Endothelial cell of umbilical vein (primary cell): ENCODE measurements around the gene ZDHHC14. TPM values are rescaled to one million over a fixed set of nuclear protein-coding genes. Genes with fewer than 3 reads are reported as not detected.

ENCODE experiments used
- BruUV-seq: library from RNA; stranded (reverse); fragments of 400-500 nt; replicated peaks from 2 replicates; lab custom pipeline; 2021; lab: Mats Ljungman, UMichigan
- CTCF ChIA-PET: fragments of 300-600, 350-600 bp; sonication (Branson Sonifier 250); formaldehyde crosslinking; loops from one replicate; lab custom pipeline; 2021; ENCODE audit warnings: antibody characterized with exemption, inconsistent platforms; lab: Charles Lee
- POLR2A ChIA-PET: fragments of 300-600, 350-600 bp; sonication (Branson Sonifier 250); formaldehyde crosslinking; loops from one replicate; lab custom pipeline; 2021; ENCODE audit warnings: antibody characterized with exemption, inconsistent platforms; lab: Charles Lee
- DNase-seq: peaks from one replicate; pipeline ENCODE4 v3.0.0-alpha.2; 2011; ENCODE audit warnings: low read depth, low spot score
- FAIRE-seq: peaks from 2 replicates; lab custom pipeline; 2011; peaks lifted over from hg19 to GRCh38; lab: Jason Lieb, UNC
- H2AFZ ChIP-seq: 2 replicates; pipeline ENCODE4 v1.6.0; 2012; ENCODE audit warnings: low read depth, low read length, control low read depth, inconsistent platforms
- H3K27ac ChIP-seq: 2 replicates; pipeline ENCODE4 v1.5.1; 2011; ENCODE audit warnings: low read depth, mild to moderate bottlenecking, control low read depth, low read length, moderate library complexity; ENCODE audit not compliant: insufficient read depth
- H3K27me3 ChIP-seq, 2 experiments: 2 replicates each; pipeline versions ENCODE4 v1.6.0 to v1.6.1; 2011; ENCODE audit warnings: low read length in 2 of 2, mixed read lengths in 1 of 2; ENCODE audit not compliant: control insufficient read depth in 2 of 2, insufficient read depth in 2 of 2
- H3K36me3 ChIP-seq, 2 experiments: 2 replicates in 1 of 2; 3 replicates in 1 of 2; pipeline ENCODE4 v1.5.1; 2011; ENCODE audit warnings: low read length in 2 of 2, mild to moderate bottlenecking in 1 of 2, moderate library complexity in 1 of 2; ENCODE audit not compliant: control insufficient read depth in 2 of 2, insufficient read depth in 2 of 2; ENCODE audit errors: extremely low read depth in 1 of 2
- H3K4me1 ChIP-seq: 3 replicates; pipeline ENCODE4 v1.5.1; 2011; ENCODE audit warnings: mild to moderate bottlenecking, low read length; ENCODE audit not compliant: control insufficient read depth, insufficient read depth; ENCODE audit errors: extremely low read depth
- H3K4me2 ChIP-seq: 2 replicates; pipeline ENCODE4 v1.6.1; 2011; ENCODE audit warnings: low read length, control low read depth, mixed read lengths; ENCODE audit not compliant: insufficient read depth
- H3K4me3 ChIP-seq, 3 experiments: fragments of 200-600 bp in 1 of 3; sonication (generic), shearing (Covaris generic) in 1 of 3; replicated peaks in 1 of 3; 2 replicates each; pipeline ENCODE4 v1.5.1; 2011 to 2016; ENCODE audit warnings: control low read depth in 3 of 3, low read length in 3 of 3, mild to moderate bottlenecking in 2 of 3, inconsistent platforms in 1 of 3, low read depth in 1 of 3, moderate library complexity in 1 of 3; ENCODE audit not compliant: insufficient read depth in 1 of 3
- H3K79me2 ChIP-seq: 2 replicates; pipeline ENCODE4 v1.6.0; 2012; ENCODE audit warnings: low read length, inconsistent platforms; ENCODE audit not compliant: control insufficient read depth, insufficient read depth
- H3K9ac ChIP-seq: replicated peaks from 2 replicates; pipeline ENCODE3; 2011; ENCODE audit warnings: low read length, control low read depth; ENCODE audit not compliant: insufficient read depth; ENCODE audit errors: extremely low read depth
- H3K9me1 ChIP-seq: replicated peaks from 3 replicates; pipeline ENCODE4 v1.6.0; 2011; ENCODE audit warnings: mild to moderate bottlenecking, low read length; ENCODE audit not compliant: control insufficient read depth, insufficient read depth; ENCODE audit errors: extremely low read depth
- H3K9me3 ChIP-seq: replicated peaks from 2 replicates; pipeline ENCODE4 v1.5.1; 2012; ENCODE audit warnings: low read length, inconsistent platforms; ENCODE audit not compliant: control insufficient read depth, insufficient read depth
- H4K20me1 ChIP-seq: replicated peaks from 2 replicates; pipeline ENCODE3; 2011; ENCODE audit warnings: mild to moderate bottlenecking, low read length; ENCODE audit not compliant: control insufficient read depth, insufficient read depth; ENCODE audit errors: extremely low read depth
- CTCF ChIP-seq, 2 donors: IDR thresholded peaks; 1 replicate in 1 of 2; 2 replicates in 1 of 2; pipeline ENCODE4 v1.5.1; 2011; ENCODE audit warnings: low read length in 2 of 2, mild to moderate bottlenecking in 2 of 2, moderate library complexity in 2 of 2, control low read depth in 1 of 2, inconsistent platforms in 1 of 2, low read depth in 1 of 2; ENCODE audit not compliant: insufficient read depth in 1 of 2; ENCODE audit errors: extremely low read depth in 1 of 2
- EZH2 ChIP-seq: IDR thresholded peaks from 2 replicates; pipeline ENCODE4 v1.6.1; 2012; ENCODE audit warnings: borderline replicate concordance, low read depth, mild to moderate bottlenecking, moderate library complexity, low read length, inconsistent platforms; ENCODE audit not compliant: severe bottlenecking
- FOS ChIP-seq: IDR thresholded peaks from 2 replicates; pipeline ENCODE4 v1.6.1; 2011; ENCODE audit warnings: mild to moderate bottlenecking, low read length, moderate library complexity, borderline replicate concordance; ENCODE audit not compliant: insufficient read depth
- GATA2 ChIP-seq: IDR thresholded peaks from 2 replicates; pipeline ENCODE4 v1.7.0; 2011; ENCODE audit warnings: low read depth, mild to moderate bottlenecking, moderate library complexity, mixed read lengths, low read length; ENCODE audit not compliant: insufficient read length, insufficient read depth
- JUN ChIP-seq: IDR thresholded peaks from 2 replicates; pipeline ENCODE4 v1.6.1; 2011; ENCODE audit warnings: borderline replicate concordance, low read depth; ENCODE audit not compliant: insufficient read length, insufficient read depth
- MAX ChIP-seq: IDR thresholded peaks from 2 replicates; pipeline ENCODE4 v1.6.1; 2011; ENCODE audit not compliant: insufficient read depth, insufficient read length
- MYC ChIP-seq: IDR thresholded peaks from one replicate; pipeline ENCODE4 v1.6.1; 2011; ENCODE audit warnings: mild to moderate bottlenecking, low read depth, low read length
- POLR2A ChIP-seq: IDR thresholded peaks from 2 replicates; pipeline ENCODE4 v1.6.1; 2012; ENCODE audit warnings: low read depth, mild to moderate bottlenecking, control low read depth, low read length
- POLR2AphosphoS5 ChIP-seq: IDR thresholded peaks from 2 replicates; pipeline ENCODE4 v1.6.1; 2012; ENCODE audit warnings: low read depth, mild to moderate bottlenecking, control low read depth, low read length, moderate library complexity; ENCODE audit not compliant: insufficient read depth
- dilution Hi-C: fragments of 300-500 bp; cut with MboI; formaldehyde crosslinking; loops from one replicate; pipeline ENCODE4 v1.15.0; 2019; ENCODE audit warnings: low sequenced_read_pairs; ENCODE audit not compliant: extremely low pct_ligation_motif_present
- intact Hi-C: fragments of 100-400 bp; cut with micrococcal nuclease; formaldehyde crosslinking; loops from one replicate; pipeline ENCODE4 v1.10.0; 2022
- polyA plus RNA-seq, 4 experiments: library from polyadenylated mRNA; depleted of rRNA in 3 of 4; stranded (reverse) in 3 of 4; unstranded in 1 of 4; fragments of >200 nt; gene quantifications; 2 replicates each; pipeline versions ENCODE4 v1.2.1 to v1.2.3, GENCODE V29; 2011 to 2012; ENCODE audit warnings: missing spikeins in 1 of 4
- total RNA-seq: library from RNA; stranded (reverse); gene quantifications from 2 replicates; pipeline ENCODE4 v1.2.3, GENCODE V29; 2021

Gene ZDHHC14
- total and polyA plus RNA-seq, 2 donors (not counting 3 experiments of a cell fraction or from before 2014, with no cell fraction given): 23.0 to 25.6 TPM

DNA sequence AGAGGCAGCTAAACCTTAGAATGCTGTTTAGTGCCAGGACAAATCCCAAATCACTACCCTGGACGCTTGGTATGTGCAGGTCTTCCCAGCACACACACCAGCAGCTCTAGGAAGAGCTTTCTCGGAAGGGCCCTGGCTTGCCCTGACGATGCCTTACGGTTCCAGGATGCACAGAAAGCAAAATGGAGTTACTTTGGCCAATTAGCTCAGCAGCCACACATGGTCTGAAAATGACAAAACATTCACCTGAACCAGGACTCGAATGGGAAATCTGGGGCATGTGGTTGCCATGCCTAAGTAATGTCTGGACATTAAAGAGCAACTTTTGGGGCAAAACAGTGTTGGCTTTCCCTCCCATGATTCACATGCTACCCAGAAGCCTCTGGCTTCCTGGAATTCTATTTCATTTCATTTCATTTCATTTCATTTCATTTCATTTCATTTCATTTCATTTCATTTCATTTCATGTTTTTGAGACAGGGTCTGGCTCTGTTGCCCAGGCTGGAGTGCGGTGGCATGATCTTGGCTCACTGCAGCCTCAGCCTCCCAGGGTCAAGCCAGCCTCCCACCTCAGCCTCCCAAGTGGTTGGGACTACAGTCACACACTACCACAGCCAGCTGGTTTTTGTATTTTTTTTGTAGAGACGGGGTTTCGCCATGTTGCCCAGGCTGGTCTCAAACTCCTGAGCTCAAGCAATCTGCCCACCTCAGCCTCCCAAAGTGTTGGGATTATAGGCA is 153.3 kb downstream of the ZDHHC14 start:
- Histone ChIP-seq H2AFZ (no peak overlapping the region), H3K4me2 (no peak overlapping the region), H3K4me1 (peaks cover 50% of the 10 kb centered on the region), H3K27ac (peak overlapping the region; percentile 94), H3K9me3 (no peaks in the 10 kb centered on the region), H3K9me1 (no peaks in the 10 kb centered on the region), H3K4me3 (no peak overlapping the region), H4K20me1 (no peaks in the 10 kb centered on the region), H3K27me3 (no peaks in the 10 kb centered on the region), H3K9ac (no peak overlapping the region), H3K79me2 (no peaks in the 10 kb centered on the region), H3K36me3 (no peaks in the 10 kb centered on the region)
- no TSS peak for BruUV-seq
- POLR2A ChIA-PET: no interaction called here
- TF ChIP-seq GATA2 (no peak), FOS (no peak), POLR2AphosphoS5 (no peak), POLR2A (no peak), MAX (no peak), EZH2 (no peak), JUN (no peak), CTCF (IDR thresholded peaks at IDR 0.05; ENCODE audit: extremely low read depth in 1 of 2, insufficient read depth in 1 of 2, low read depth in 1 of 2, low read length in 2 of 2) (no peak), MYC (no peak)
- DNase-seq: no peak
- intact Hi-C loops: loop anchor here (2.0 kb wide), 1 partner anchor 212 kb away; the partner anchor contains the start of gene TMEM242
- peak; percentile 48 for FAIRE-seq
- dilution Hi-C loops: no loop called here
- CTCF ChIA-PET: interaction anchor here (0.6 kb wide), 1 partner anchor 11 kb away, joined by 3 read pairs; no protein-coding TSS in a partner anchor
